HEK293T (cell line): ENCODE results near the gene CHKA.

ENCODE experiments used
- CTCF ChIA-PET: fragments of 350-600 bp; formaldehyde crosslinking; extraction: SDS; loops from one replicate; lab custom pipeline; 2021; ENCODE audit warnings: antibody characterized with exemption, inconsistent platforms; lab: Yijun Ruan, JAX
- POLR2A ChIA-PET: fragments of 350-600 bp; formaldehyde crosslinking; extraction: SDS; loops from one replicate; lab custom pipeline; 2020; ENCODE audit warnings: antibody characterized with exemption, inconsistent platforms; lab: Yijun Ruan, JAX
- DNase-seq: peaks from one replicate; pipeline ENCODE4 v3.0.0; 2012; ENCODE audit warnings: mixed read lengths; ENCODE audit errors: extremely low spot score
- ARNT ChIP-seq: fragments of 450-650 bp; IDR thresholded peaks from 2 replicates; pipeline ENCODE4 v1.6.1; 2017; ENCODE audit warnings: mild to moderate bottlenecking
- BHLHE40 ChIP-seq: fragments of 450-650 bp; IDR thresholded peaks from 2 replicates; pipeline ENCODE4 v1.6.1; 2016; ENCODE audit warnings: mild to moderate bottlenecking, moderate library complexity, borderline replicate concordance
- CTBP1 ChIP-seq: fragments of 450-650 bp; IDR thresholded peaks from 2 replicates; pipeline ENCODE4 v1.6.1; 2016; ENCODE audit warnings: borderline replicate concordance
- ELF4 ChIP-seq: fragments of 450-650 bp; IDR thresholded peaks from 2 replicates; pipeline ENCODE4 v1.6.1; 2017; ENCODE audit warnings: antibody characterized with exemption
- FOXA1 ChIP-seq: fragments of 450-650 bp; IDR thresholded peaks from 2 replicates; pipeline ENCODE4 v1.6.1; 2016; ENCODE audit warnings: mild to moderate bottlenecking
- FOXK2 ChIP-seq: fragments of 450-650 bp; IDR thresholded peaks from 2 replicates; pipeline ENCODE4 v1.6.1; 2016; ENCODE audit warnings: mild to moderate bottlenecking
- FOXM1 ChIP-seq: fragments of 450-650 bp; IDR thresholded peaks from 2 replicates; pipeline ENCODE4 v1.6.1; 2017; ENCODE audit warnings: mild to moderate bottlenecking, borderline replicate concordance
- HDGF ChIP-seq: fragments of 450-650 bp; IDR thresholded peaks from 2 replicates; pipeline ENCODE4 v1.6.1; 2017; ENCODE audit warnings: antibody characterized with exemption, borderline replicate concordance
- L3MBTL2 ChIP-seq: fragments of 450-650 bp; conservative IDR thresholded peaks from 2 replicates; pipeline ENCODE4 v1.6.1; 2016; ENCODE audit warnings: mild to moderate bottlenecking
- LEF1 ChIP-seq: fragments of 450-650 bp; IDR thresholded peaks from 2 replicates; pipeline ENCODE4 v1.6.1; 2017; ENCODE audit warnings: mild to moderate bottlenecking, borderline replicate concordance
- NFRKB ChIP-seq: fragments of 450-650 bp; IDR thresholded peaks from 2 replicates; pipeline ENCODE4 v1.6.1; 2016; ENCODE audit warnings: mild to moderate bottlenecking, moderate library complexity
- SP1 ChIP-seq: fragments of 450-650 bp; IDR thresholded peaks from 2 replicates; pipeline ENCODE4 v1.6.1; 2017
- SUZ12 ChIP-seq: fragments of 450-650 bp; IDR thresholded peaks from 2 replicates; pipeline ENCODE4 v1.6.1; 2016; ENCODE audit warnings: mild to moderate bottlenecking
- TARDBP ChIP-seq: fragments of 450-650 bp; IDR thresholded peaks from 2 replicates; pipeline ENCODE4 v1.6.1; 2016
- ZNF384 ChIP-seq: fragments of 450-650 bp; IDR thresholded peaks from 2 replicates; pipeline ENCODE4 v1.6.1; 2016
- TF ChIP-seq, protein P1 (sequence below): fragments of 450-650 bp; IDR thresholded peaks from 2 replicates; pipeline ENCODE4 v1.6.1; 2016

Gene CHKA

DNA sequence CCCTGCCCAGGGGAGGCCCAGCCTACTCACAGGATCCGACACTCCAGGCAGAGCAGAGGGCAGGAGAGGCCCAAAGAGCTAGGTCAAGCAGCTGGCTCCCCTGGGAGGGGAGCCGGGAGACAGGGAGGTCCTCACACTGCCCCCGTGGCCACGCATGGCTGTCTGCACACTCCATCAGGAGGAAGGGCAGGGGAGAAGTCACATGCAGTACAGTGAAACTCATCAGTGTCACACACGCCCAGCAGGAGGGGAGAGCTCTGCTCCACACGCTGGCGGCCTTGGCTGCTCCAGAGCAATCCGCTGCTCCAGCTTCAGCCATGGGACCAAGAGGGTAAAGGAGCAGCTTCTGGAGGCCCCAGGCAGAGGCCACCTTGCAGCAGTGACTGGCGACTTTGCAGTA is 68.1 kb downstream of the CHKA start:
- DNase-seq, result no peak
- TF ChIP-seq, protein P1, sequence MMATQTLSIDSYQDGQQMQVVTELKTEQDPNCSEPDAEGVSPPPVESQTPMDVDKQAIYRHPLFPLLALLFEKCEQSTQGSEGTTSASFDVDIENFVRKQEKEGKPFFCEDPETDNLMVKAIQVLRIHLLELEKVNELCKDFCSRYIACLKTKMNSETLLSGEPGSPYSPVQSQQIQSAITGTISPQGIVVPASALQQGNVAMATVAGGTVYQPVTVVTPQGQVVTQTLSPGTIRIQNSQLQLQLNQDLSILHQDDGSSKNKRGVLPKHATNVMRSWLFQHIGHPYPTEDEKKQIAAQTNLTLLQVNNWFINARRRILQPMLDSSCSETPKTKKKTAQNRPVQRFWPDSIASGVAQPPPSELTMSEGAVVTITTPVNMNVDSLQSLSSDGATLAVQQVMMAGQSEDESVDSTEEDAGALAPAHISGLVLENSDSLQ, result no peak
- no peak for TF ChIP-seq NFRKB
- TF ChIP-seq ZNF384, result no peak
- no peak for TF ChIP-seq SUZ12
- no peak for TF ChIP-seq LEF1
- TF ChIP-seq BHLHE40, result no peak
- TF ChIP-seq HDGF, result no peak
- no peak for TF ChIP-seq ELF4
- no peak for TF ChIP-seq SP1
- TF ChIP-seq L3MBTL2, result no peak
- TF ChIP-seq FOXK2, result no peak
- no peak for TF ChIP-seq FOXA1
- no peak for TF ChIP-seq TARDBP
- no peak for TF ChIP-seq CTBP1
- no peak for TF ChIP-seq FOXM1
- TF ChIP-seq ARNT, result no peak
- ChIA-PET POLR2A (interaction anchor here (1.4 to 1.5 kb wide), 2 partner anchors 10 to 15 kb away, joined by 4 to 5 read pairs; no protein-coding TSS in a partner anchor), CTCF (no interaction called here)

DNA sequence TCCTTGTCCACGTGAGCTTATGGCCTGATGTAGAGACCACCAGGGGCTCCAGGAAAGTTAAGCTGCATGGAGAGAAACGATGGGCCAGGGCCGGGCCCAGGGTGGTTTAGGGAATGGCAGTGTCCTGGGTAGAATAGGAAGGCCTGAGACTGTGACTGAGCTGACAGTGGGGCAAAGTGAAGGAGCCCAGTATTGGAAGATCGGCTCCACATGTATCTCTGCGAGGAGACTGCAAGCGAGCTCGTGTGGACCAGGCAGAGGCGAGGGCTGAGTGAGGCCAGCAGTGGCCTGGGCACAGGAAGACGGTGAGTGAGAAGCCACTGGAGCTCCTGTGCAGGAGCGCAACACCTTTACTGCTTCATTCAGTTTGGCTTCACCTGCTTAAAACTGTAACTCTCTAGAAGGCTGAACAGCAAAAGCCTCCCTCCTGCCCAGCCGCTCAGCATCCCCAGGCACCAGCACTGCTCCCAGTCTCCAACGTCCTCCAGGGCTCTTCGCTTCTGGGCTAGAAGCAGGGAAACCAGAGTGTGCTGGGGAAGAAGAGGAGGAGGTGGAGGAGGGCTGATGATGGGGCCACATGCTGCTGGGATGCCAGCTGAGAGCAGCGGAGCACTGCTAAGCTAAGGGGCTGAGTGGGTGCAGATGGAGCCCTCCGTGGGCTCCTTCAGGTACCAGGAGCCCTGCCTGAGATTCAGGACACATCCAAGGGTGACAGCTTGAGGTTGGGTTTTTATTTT is 68.9 kb downstream of the CHKA start:
- CTCF ChIA-PET, result no interaction called here
- POLR2A ChIA-PET, result interaction anchor here (1.4 to 1.5 kb wide), 2 partner anchors 9 to 15 kb away, joined by 4 to 5 read pairs; no protein-coding TSS in a partner anchor
- no peak for DNase-seq
- no peak for TF ChIP-seq SUZ12
- TF ChIP-seq FOXM1, result no peak
- no peak for TF ChIP-seq CTBP1
- TF ChIP-seq NFRKB, result no peak
- no peak for TF ChIP-seq FOXK2

DNA sequence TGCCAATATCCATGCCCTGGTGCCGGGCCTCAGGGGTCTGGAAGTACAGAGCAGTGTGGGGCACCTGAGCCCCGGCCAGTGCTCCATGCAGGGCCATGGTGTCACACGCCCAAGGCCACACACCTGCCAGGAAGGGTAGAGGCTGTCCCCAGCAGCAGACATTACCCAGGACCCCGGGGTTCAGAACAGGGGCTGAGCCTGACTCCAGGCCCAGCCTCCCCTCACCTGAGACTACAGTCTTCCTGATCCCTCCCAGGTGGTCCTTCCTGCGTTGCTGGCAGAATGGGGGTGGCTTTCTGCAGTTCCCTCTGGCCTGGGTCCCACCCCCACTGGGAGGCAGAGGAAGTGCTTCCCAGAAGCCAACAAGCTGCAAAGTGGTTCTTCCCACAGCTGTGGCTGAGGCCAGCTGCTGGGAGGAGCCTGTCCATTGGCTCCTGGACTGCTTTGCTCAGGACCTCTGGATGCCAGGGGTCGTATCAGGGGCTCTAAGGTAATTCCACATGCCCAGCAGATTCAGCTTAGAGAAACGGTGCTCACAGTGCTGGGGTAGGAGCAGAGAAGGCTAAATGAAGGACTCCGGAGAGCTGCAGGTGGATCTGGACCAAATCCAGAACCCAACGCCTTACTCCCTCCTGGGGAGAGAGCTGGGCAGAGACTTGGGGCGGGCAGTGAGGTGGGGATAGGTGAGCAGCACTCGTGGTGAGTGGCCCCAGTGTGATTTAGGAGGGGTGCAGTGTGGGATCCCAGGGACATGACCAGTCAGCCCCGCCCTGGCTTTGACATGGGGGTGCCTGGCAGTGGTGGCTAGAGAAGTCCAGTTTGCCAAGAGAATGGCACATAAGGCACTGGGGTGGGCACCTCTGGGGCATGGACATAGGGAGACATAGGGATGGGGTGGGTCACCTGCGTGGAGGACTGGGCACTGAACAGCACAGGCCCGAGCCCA is 69.7 kb downstream of the CHKA start:
- CTCF ChIA-PET, result no interaction called here
- POLR2A ChIA-PET, result no interaction called here
- no peak for DNase-seq
- no peak for TF ChIP-seq SUZ12
- TF ChIP-seq SP1, result no peak

DNA sequence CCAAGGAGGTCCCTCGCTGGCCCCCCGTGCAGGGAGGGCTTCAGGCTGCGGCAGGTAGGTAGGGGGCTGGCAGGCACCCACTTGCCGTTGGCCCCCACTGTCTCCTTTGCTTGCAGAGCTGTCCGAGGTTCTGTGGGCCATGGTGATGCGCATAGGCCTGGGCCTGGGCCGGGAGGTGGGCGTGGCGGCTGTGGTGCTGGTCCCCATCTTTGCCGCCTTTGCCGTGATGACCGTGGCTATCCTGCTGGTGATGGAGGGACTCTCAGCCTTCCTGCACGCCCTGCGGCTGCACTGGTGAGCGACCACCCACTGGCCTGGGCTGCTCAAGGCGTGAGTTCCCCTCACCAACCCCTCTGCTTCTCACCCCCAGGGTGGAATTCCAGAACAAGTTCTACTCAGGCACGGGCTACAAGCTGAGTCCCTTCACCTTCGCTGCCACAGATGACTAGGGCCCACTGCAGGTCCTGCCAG is 70.8 kb downstream of the CHKA start:
- ChIA-PET CTCF (no interaction called here), POLR2A (no interaction called here)
- DNase-seq, result no peak
- TF ChIP-seq SP1, result no peak

DNA sequence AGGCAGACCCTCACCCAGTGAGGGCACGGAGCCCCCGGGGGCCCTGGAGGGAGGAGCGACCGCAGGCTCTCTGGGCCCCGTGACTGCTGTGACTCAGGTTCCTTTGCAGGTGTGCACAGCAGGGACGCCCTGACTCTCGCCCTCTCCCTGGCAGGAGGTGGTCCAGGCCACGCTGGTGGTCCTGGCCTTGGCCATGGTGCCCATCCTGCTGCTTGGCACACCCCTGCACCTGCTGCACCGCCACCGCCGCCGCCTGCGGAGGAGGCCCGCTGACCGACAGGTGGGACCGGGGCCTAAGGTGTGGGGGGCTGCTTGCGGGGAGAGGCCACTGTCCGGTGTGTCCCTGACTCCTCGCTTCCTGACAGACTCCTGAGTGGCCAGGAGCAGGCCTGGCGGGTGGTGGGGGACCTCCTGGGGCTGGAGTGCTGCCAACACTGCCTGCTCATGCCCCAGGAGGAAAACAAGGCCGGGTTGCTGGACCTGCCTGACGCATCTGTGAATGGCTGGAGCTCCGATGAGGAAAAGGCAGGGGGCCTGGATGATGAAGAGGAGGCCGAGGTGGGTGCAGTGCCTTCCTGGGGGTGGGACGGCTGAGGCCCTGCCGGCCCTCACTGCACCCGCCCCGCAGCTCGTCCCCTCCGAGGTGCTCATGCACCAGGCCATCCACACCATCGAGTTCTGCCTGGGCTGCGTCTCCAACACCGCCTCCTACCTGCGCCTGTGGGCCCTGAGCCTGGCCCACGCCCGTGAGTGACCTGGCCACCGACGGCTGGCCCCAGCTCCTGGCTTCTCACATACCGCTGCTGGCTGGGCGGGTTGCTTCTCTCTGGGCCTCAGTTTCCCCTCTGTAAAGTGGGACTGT is 71.4 kb downstream of the CHKA start:
- CTCF ChIA-PET, result no interaction called here
- POLR2A ChIA-PET, result no interaction called here
- TF ChIP-seq BHLHE40 (no peak), ARNT (no peak), HDGF (no peak), FOXM1 (no peak), SUZ12 (no peak), L3MBTL2 (no peak), SP1 (no peak), FOXA1 (no peak), ZNF384 (no peak), FOXK2 (no peak), NFRKB (no peak), ELF4 (no peak), LEF1 (no peak), TARDBP (no peak), CTBP1 (no peak)
- TF ChIP-seq, protein P1, result no peak
- no peak for DNase-seq

DNA sequence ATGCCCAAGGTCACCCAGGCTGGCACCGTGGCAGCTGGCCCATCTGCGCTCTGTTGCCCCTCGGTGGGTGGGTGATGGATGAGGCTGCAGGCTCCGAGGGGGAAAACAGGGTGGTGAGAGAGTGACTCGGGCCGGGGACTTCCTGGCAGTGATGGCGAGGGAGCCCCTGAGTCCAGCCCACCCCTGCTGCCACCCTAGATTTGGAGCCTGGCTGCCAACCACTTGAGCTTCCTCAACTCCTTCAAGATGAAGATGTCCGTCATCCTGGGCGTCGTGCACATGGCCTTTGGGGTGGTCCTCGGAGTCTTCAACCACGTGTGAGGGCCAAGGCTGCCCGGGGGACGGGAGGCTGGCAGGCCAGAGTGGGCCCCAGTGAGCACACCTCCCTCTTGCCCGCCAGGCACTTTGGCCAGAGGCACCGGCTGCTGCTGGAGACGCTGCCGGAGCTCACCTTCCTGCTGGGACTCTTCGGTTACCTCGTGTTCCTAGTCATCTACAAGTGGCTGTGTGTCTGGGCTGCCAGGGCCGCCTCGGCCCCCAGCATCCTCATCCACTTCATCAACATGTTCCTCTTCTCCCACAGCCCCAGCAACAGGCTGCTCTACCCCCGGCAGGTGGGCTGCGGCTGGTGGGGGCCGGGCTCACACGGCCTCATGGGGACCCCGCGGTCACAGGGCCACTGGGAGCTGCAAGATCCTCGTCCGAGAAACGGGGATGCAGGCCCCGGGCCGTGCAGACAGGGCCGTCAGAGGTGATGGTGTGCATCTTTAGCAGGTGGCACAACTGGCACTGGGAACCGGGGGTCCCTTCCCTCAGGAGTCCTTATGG is 72.3 kb downstream of the CHKA start:
- DNase-seq, result no peak
- ChIA-PET CTCF (no interaction called here), POLR2A (no interaction called here)
- TF ChIP-seq FOXA1, result no peak
- TF ChIP-seq L3MBTL2, result no peak
- TF ChIP-seq BHLHE40, result no peak
